GM12865 (cell line): ENCODE data around the gene FSTL4.

Experiments
- DNase-seq: peaks from one replicate; pipeline ENCODE4 v3.0.0; 2010; ENCODE audit warnings: low read depth
- H3K4me3 ChIP-seq: 2 replicates; pipeline ENCODE4 v1.5.1; 2011; ENCODE audit warnings: mild to moderate bottlenecking, low read depth, low read length, control low read depth
- TF ChIP-seq, protein P1 (sequence below): IDR thresholded peaks from 2 replicates; pipeline ENCODE4 v1.5.1; 2011; ENCODE audit warnings: low read length, control low read depth, low read depth, inconsistent platforms; ENCODE audit not compliant: insufficient read depth; ENCODE audit errors: missing control alignments

FSTL4 gene

DNA sequence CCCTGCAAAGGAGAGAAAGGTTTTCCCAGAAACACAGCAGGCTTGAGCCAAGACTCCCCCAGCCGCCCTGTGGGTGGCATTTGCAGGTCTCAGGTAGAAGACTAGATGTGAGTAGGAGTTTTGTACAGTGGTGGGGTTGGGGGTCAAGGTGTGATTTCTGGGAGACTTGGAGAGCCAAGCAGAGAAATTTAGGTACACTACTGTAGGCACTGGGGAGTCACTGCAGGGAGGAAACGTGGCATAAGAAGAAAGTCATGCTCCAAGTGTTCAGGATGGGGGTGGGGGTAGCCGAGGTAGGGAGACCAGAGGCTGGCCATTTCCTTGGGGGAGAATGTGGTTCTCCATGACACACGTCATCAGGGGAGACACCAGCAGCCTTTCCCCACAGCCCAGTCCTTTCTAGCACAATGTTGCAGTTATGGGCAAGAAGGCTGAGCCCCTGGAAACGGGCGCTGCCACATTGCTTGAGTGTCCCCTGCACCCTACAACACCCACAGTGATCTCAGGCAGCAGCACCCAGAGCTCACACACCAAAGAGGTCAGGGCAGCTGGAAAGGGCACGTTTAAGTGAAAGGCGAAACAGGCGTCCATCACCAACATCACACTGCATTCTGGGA is 210.5 kb downstream of the FSTL4 start:
- no peak for DNase-seq
- TF ChIP-seq, protein P1, sequence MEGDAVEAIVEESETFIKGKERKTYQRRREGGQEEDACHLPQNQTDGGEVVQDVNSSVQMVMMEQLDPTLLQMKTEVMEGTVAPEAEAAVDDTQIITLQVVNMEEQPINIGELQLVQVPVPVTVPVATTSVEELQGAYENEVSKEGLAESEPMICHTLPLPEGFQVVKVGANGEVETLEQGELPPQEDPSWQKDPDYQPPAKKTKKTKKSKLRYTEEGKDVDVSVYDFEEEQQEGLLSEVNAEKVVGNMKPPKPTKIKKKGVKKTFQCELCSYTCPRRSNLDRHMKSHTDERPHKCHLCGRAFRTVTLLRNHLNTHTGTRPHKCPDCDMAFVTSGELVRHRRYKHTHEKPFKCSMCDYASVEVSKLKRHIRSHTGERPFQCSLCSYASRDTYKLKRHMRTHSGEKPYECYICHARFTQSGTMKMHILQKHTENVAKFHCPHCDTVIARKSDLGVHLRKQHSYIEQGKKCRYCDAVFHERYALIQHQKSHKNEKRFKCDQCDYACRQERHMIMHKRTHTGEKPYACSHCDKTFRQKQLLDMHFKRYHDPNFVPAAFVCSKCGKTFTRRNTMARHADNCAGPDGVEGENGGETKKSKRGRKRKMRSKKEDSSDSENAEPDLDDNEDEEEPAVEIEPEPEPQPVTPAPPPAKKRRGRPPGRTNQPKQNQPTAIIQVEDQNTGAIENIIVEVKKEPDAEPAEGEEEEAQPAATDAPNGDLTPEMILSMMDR, result no peak

DNA sequence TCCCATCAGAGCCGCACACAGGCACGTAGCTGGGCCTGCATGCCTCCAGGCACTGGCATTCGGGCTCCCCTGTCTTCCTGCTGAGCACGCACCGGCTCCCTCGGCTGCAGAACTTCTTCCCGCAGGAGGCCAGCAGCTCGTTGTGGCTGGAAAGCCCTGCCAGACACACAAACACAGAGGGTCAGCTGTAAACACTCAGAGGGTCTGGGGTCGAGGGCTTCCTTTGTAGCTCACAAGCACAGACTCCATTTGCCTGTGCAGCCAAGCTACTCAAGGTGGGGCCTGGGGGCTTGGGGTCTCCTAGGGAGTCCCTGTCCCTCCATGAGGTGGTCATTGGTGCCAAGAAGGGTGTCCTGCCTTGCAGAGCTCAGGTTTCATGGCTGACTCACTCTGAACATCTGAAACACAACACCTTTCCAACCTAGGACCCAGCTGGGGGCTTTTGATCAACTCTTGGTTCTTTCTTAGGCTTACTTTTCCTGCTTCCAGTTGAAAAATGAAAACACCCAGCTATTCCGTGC is 211.4 kb downstream of the FSTL4 start:
- H3K4me3 ChIP-seq, result no peak overlapping the region
- TF ChIP-seq, protein P1, result no peak
- DNase-seq, result no peak

More for the DNA sequence above, 210.5 kb downstream of the FSTL4 start:
- no peak overlapping the region for H3K4me3 ChIP-seq

DNA sequence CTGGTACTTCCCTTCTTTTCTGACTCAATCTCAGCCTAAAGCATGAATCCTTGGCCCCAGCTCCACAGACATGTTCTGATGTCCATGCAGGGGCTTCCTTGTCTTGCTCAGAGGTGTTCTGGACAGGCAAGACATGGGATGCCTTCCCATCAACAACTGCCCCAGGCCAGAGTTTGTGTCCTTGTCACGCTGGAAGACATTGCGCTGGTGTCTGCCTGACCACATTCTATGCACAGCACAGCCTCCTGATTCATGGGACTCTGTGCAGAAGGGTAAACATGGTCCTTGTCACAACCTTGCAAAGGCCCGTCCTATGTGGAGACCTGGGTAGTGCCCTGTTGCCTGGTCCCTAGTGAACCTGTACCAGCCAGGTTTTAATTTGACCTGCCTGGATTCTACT is 212.2 kb downstream of the FSTL4 start:
- TF ChIP-seq, protein P1, result no peak
- no peak overlapping the region for H3K4me3 ChIP-seq
- DNase-seq, result no peak

DNA sequence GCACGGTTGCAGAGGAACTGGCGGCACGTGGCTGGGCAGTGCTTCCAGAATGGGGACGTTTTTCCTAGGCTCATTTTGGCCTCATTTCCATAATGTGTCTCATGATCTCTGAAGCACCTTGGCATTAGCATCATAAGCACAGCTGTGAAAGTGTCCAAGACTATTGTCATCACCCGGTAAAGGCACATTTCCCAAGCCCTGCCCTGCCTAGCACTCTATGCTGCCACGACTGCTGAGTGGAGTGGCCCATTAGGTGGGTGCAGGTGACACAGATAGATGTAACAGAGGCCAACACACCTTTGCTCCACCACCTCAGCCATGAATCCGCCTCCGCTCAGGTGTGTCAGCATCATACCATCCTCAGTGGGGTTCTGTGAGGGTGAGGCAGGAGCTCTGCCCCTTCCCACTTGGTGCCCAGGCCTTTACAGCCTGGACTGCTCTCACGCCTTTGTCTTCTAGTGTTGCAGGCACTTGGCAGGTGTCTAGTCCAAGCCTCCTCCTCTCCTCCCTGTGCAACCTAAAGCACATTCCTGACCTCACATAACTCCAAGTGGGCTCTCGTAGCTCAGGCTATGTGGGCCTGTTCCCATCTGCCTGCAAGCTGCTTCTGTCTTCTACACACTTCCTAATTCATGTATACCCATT is 213.0 kb downstream of the FSTL4 start:
- TF ChIP-seq, protein P1, result no peak
- no peak for DNase-seq
- H3K4me3 ChIP-seq, result no peak overlapping the region

DNA sequence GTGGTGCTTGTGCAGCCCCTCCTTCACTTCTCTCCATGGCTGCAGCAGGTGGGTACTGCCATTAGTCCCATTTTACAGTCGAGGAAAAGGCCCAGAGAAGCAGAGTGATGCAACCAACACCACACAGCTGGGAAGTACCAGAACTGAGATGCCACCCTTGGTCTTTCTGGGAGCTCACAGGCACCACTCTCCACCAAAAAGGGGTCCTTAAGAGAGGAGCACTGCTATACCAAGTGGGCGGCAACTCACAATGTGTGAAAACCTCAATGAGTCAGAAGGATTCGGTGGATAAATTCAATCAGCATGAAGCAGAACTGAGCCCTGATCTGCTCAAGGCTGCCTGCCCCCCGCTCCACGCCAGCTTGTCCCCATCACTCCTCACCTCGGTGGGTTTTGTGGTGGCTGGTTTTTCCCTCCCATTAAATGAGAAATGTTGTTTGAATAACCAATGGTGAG is 213.7 kb downstream of the FSTL4 start:
- TF ChIP-seq, protein P1, result no peak
- no peak overlapping the region for H3K4me3 ChIP-seq
- DNase-seq, result peak; percentile 56

DNA sequence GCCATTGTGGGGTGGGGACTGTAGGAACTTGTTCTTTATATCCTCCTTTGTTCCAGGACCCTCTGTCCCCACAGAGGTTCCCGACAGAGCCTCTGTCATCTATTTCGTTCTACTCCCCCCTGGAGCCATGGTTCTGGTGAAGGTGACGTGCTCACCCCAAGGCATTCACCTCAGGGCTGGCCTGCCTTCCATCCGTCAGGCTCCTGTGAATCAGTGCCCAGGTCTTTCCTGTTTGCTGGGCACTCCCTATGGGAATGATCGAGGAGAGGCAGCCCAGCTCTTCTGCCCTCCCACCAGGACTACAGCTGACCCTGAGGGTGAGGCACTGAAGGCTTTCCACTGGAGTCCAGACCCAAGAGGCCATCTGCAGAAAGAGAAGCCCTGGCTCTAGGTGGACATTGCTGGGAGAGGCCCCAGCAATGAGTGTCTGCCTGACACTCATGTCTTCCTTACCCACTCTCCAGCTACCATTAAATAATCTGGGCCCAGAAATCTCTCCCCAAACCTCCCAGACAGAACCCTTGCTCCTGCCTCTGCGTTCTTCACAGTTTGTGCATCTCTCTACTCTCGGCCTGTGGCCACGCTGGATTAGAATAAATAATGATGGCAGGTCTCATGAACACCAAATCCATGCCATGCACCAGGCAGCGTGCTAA is 214.2 kb downstream of the FSTL4 start:
- H3K4me3 ChIP-seq, result no peak overlapping the region

More for the DNA sequence above, 214.2 kb downstream of the FSTL4 start:
- DNase-seq, result no peak
- TF ChIP-seq, protein P1, result no peak
